Measurements from ENCODE around the gene LANCL2. TPM values are rescaled to one million over a fixed set of nuclear protein-coding genes. Genes with fewer than 3 reads are reported as not detected.

Gene LANCL2
- total RNA-seq, 1 experiment from 2014 or later: 10.0 TPM

- TF ChIP-seq MAX (IDR thresholded peaks at IDR 0.05) (no peak), SIN3A (IDR thresholded peaks at IDR 0.05; ENCODE audit: low read depth) (no peak), CBX3 (IDR thresholded peaks at IDR 0.05; ENCODE audit: low read depth) (no peak), ATF3 (IDR thresholded peaks at IDR 0.05) (no peak), FOSL1 (IDR thresholded peaks at IDR 0.05; ENCODE audit: low read depth) (no peak), RAD21 (IDR thresholded peaks at IDR 0.05; ENCODE audit: low read depth) (no peak), JUND (IDR thresholded peaks at IDR 0.05) (no peak), EZH2 (IDR thresholded peaks at IDR 0.05) (no peak)
Measured at GRCh38 chr7:55458351-55458750, 93.2 kb downstream of the LANCL2 start (continued).

GRCh38 chr7:55463686-55464262, 98.6 kb downstream of the LANCL2 start:
- no peak overlapping the region for H3K4me2 ChIP-seq (ENCODE audit: low read length)
- no peaks in the 10 kb centered on the region for H3K27me3 ChIP-seq (ENCODE audit: insufficient read depth, low read length)
- ChIA-PET POLR2A (no interaction called here), CTCF (no interaction called here), RAD21 (ENCODE audit: low non-redundant PET in 1 of 2, low total read pairs in 2 of 2, uncharacterized antibody in 2 of 2, unreplicated experiment in 2 of 2) (no interaction called here)
- no peak overlapping the region for H3K4me3 ChIP-seq (replicated peaks in 1 of 2; ENCODE audit: low read depth in 1 of 2, low read length in 2 of 2)
- H3K27ac ChIP-seq (ENCODE audit: low read depth, low read length): no peak overlapping the region
- H3K79me2 ChIP-seq (ENCODE audit: insufficient read depth, low read length): no peaks in the 10 kb centered on the region
- TF ChIP-seq EZH2phosphoT487 (IDR thresholded peaks at IDR 0.05; ENCODE audit: borderline replicate concordance) (no peak), ELF1 (IDR thresholded peaks at IDR 0.05; ENCODE audit: borderline replicate concordance, low read depth) (no peak), SRF (IDR thresholded peaks at IDR 0.05; ENCODE audit: low read depth) (no peak), SP1 (IDR thresholded peaks at IDR 0.05; ENCODE audit: low read depth) (no peak), ATF3 (IDR thresholded peaks at IDR 0.05) (no peak), POLR2AphosphoS5 (IDR thresholded peaks at IDR 0.05; ENCODE audit: low read depth, low read length) (no peak), CBX3 (IDR thresholded peaks at IDR 0.05; ENCODE audit: low read depth) (no peak), SIN3A (IDR thresholded peaks at IDR 0.05; ENCODE audit: low read depth) (no peak), EGR1 (IDR thresholded peaks at IDR 0.05; ENCODE audit: low read depth) (no peak), ZFX (IDR thresholded peaks at IDR 0.05) (no peak), TCF7L2 (IDR thresholded peaks at IDR 0.05; ENCODE audit: borderline replicate concordance, extremely low read depth, insufficient read depth, insufficient read length) (no peak), CTCF (IDR thresholded peaks at IDR 0.05 in 2 of 3, conservative IDR thresholded peaks at IDR 0.05 in 1 of 3; ENCODE audit: borderline replicate concordance in 1 of 3, insufficient read depth in 1 of 3, low read depth in 2 of 3, low read length in 2 of 3) (no peak), YY1 (IDR thresholded peaks at IDR 0.05; ENCODE audit: extremely low read depth, insufficient replicate concordance, low read depth, low read length) (no peak), EZH2 (IDR thresholded peaks at IDR 0.05) (no peak)
- intact Hi-C loops (cut with micrococcal nuclease): no loop called here
- no peaks in the 10 kb centered on the region for H3K9me2 ChIP-seq (ENCODE audit: insufficient read depth)
- H3K4me1 ChIP-seq (ENCODE audit: control insufficient read depth in 1 of 2, insufficient read depth in 2 of 2, low read length in 2 of 2): no peaks in the 10 kb centered on the region
- ATAC-seq: no peak
- no peaks in the 10 kb centered on the region for H4K20me1 ChIP-seq (ENCODE audit: insufficient read depth)
- no peak overlapping the region for H3K9ac ChIP-seq (ENCODE audit: low read length)
- no peak for DNase-seq (ENCODE audit: low read depth, low spot score)
- no peaks in the 10 kb centered on the region for H3K36me3 ChIP-seq (ENCODE audit: control insufficient read depth in 1 of 2, insufficient read depth in 2 of 2, low read length in 2 of 2)
- no peak overlapping the region for H2AFZ ChIP-seq (ENCODE audit: low read depth, low read length, poor library complexity, severe bottlenecking)
- no TSS peak for BruUV-seq (replicated peaks)
- 0 out of 4 replicates have a peak, but pooled peaks cover 0 to 3% of the 10 kb centered on the region in 2 experiments for H3K9me3 ChIP-seq (ENCODE audit: control insufficient read depth in 1 of 2, insufficient read depth in 1 of 2, low read depth in 1 of 2, low read length in 2 of 2)

All from HCT116 (cell line).